ENCODE data around the gene MAN2C1. TPM values are rescaled to one million over a fixed set of nuclear protein-coding genes. Genes with fewer than 3 reads are reported as not detected.

The MAN2C1 gene
- total and polyA plus RNA-seq, 2 donors (not counting 1 experiment from before 2014, with no cell fraction given) = 186 to 229 TPM

DNA sequence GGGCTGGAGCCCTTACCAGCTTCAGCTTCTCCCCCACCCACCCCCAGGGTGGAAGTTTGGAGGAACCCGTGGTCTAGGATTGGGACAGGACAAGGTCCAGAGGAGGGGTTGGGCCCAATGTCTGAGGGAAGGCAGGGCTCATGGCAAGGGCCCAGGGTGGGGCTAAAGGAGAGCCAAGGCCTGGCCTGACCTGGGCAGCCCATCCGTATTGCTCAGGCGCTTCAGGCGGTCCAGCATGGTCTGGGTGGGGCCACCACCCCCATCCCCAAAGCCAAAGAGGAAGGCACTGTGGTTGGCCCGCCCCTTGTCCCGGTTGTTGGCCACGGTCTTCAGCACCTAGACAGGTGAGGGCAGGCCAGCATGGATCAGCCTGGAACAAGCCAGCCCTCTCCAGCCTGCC is 7.6 kb downstream of the MAN2C1 start:
- ATAC-seq (ENCODE audit: low read depth) = no peak
- Histone ChIP-seq H4K20me1 (ENCODE audit: control insufficient read depth, insufficient read depth, low read length, poor library complexity, severe bottlenecking) (no peaks in the 10 kb centered on the region), H3K79me2 (ENCODE audit: control insufficient read depth, insufficient read depth, low read length) (no peaks in the 10 kb centered on the region), H3K9ac (ENCODE audit: low read length) (no peak overlapping the region), H3K4me1 (ENCODE audit: control insufficient read depth in 2 of 2, insufficient read depth in 2 of 2, low read length in 2 of 2) (no peaks in the 10 kb centered on the region), H3K4me2 (replicated peaks; ENCODE audit: low read depth, low read length, poor library complexity, severe bottlenecking) (no peak overlapping the region), H3K27ac (ENCODE audit: low read length in 2 of 2) (no peak overlapping the region), H3K9me3 (ENCODE audit: control extremely low read depth in 1 of 3, control insufficient read depth in 2 of 3, insufficient read depth in 1 of 3, low read length in 2 of 3) (peaks cover 0 to 5% (median 0%) of the 10 kb centered on the region in 3 donors), H2AFZ (ENCODE audit: insufficient read depth, low read depth, low read length, poor library complexity, severe bottlenecking) (no peak overlapping the region), H3K4me3 (ENCODE audit: control extremely low read depth in 1 of 5, extremely low read depth in 1 of 5, insufficient read depth in 1 of 5, low read depth in 2 of 5, low read length in 4 of 5) (no peak overlapping the region), H3K36me3 (replicated peaks in 1 of 2; ENCODE audit: control extremely low read depth in 1 of 2, control insufficient read depth in 1 of 2, extremely low read depth in 1 of 2, insufficient read depth in 2 of 2, low read length in 1 of 2) (peaks cover 0 to 46% of the 10 kb centered on the region in 2 experiments), H3K27me3 (replicated peaks in 1 of 4; ENCODE audit: control extremely low read depth in 1 of 4, control insufficient read depth in 3 of 4, insufficient read depth in 4 of 4, low read length in 3 of 4) (no peaks in the 10 kb centered on the region)
- Mint-ChIP-seq H3K4me3 (no peak overlapping the region), H3K4me1 (no peaks in the 10 kb centered on the region), H3K27me3 (no peaks in the 10 kb centered on the region), H3K9me3 (ENCODE audit: insufficient read depth) (no peaks in the 10 kb centered on the region), H3K27ac (no peak overlapping the region)
- ChIA-PET POLR2A (no interaction called here), CTCF (no interaction called here)
- 97% methylated on average over 5 of the region's 7 CpGs for WGBS (ENCODE audit: insufficient coverage)
- DNase-seq = no peak
- intact Hi-C loops (cut with micrococcal nuclease) = no loop called here
- TF ChIP-seq EZH2 (IDR thresholded peaks at IDR 0.05; ENCODE audit: borderline replicate concordance, insufficient read depth, low read depth, low read length, poor library complexity, severe bottlenecking) = no peak
- TF ChIP-seq, protein P1, sequence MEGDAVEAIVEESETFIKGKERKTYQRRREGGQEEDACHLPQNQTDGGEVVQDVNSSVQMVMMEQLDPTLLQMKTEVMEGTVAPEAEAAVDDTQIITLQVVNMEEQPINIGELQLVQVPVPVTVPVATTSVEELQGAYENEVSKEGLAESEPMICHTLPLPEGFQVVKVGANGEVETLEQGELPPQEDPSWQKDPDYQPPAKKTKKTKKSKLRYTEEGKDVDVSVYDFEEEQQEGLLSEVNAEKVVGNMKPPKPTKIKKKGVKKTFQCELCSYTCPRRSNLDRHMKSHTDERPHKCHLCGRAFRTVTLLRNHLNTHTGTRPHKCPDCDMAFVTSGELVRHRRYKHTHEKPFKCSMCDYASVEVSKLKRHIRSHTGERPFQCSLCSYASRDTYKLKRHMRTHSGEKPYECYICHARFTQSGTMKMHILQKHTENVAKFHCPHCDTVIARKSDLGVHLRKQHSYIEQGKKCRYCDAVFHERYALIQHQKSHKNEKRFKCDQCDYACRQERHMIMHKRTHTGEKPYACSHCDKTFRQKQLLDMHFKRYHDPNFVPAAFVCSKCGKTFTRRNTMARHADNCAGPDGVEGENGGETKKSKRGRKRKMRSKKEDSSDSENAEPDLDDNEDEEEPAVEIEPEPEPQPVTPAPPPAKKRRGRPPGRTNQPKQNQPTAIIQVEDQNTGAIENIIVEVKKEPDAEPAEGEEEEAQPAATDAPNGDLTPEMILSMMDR (IDR thresholded peaks at IDR 0.05) = no peak

DNA sequence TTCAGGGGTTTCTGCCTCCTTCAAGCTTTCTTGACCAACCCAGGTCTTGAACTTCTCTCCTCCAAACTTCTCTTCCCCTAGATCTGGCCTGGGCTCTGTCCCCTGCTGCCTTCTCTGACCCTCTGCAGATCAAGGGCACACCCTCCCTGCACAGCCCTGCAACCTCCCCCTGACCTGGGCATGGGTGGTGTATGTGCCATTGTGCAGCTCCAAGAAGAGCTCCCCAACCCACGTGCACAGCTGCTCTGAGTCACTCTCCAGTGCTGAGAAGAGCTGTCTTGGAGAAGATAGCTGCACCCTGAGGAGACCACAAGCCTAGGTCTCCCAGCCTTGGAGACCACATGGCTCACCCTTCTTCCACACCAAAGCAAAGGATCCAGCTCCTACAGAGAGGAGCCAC is 8.0 kb downstream of the MAN2C1 start:
- ATAC-seq (ENCODE audit: low read depth) (no peak), DNase-seq (no peak)
- Mint-ChIP-seq H3K4me3 (no peak overlapping the region), H3K9me3 (ENCODE audit: insufficient read depth) (no peaks in the 10 kb centered on the region), H3K4me1 (no peaks in the 10 kb centered on the region), H3K27me3 (no peaks in the 10 kb centered on the region), H3K27ac (no peak overlapping the region)
- Histone ChIP-seq H2AFZ (ENCODE audit: insufficient read depth, low read depth, low read length, poor library complexity, severe bottlenecking) (no peak overlapping the region), H3K4me2 (replicated peaks; ENCODE audit: low read depth, low read length, poor library complexity, severe bottlenecking) (no peak overlapping the region), H3K4me1 (ENCODE audit: control insufficient read depth in 2 of 2, insufficient read depth in 2 of 2, low read length in 2 of 2) (no peaks in the 10 kb centered on the region), H3K9ac (ENCODE audit: low read length) (no peak overlapping the region), H3K79me2 (ENCODE audit: control insufficient read depth, insufficient read depth, low read length) (no peaks in the 10 kb centered on the region), H3K27me3 (replicated peaks in 1 of 4; ENCODE audit: control extremely low read depth in 1 of 4, control insufficient read depth in 3 of 4, insufficient read depth in 4 of 4, low read length in 3 of 4) (no peaks in the 10 kb centered on the region), H4K20me1 (ENCODE audit: control insufficient read depth, insufficient read depth, low read length, poor library complexity, severe bottlenecking) (no peaks in the 10 kb centered on the region), H3K9me3 (ENCODE audit: control extremely low read depth in 1 of 3, control insufficient read depth in 2 of 3, insufficient read depth in 1 of 3, low read length in 2 of 3) (peaks cover 0 to 5% (median 0%) of the 10 kb centered on the region in 3 donors), H3K27ac (ENCODE audit: low read length in 2 of 2) (no peak overlapping the region), H3K36me3 (replicated peaks in 1 of 2; ENCODE audit: control extremely low read depth in 1 of 2, control insufficient read depth in 1 of 2, extremely low read depth in 1 of 2, insufficient read depth in 2 of 2, low read length in 1 of 2) (peaks cover 0 to 46% of the 10 kb centered on the region in 2 experiments), H3K4me3 (ENCODE audit: control extremely low read depth in 1 of 5, extremely low read depth in 1 of 5, insufficient read depth in 1 of 5, low read depth in 2 of 5, low read length in 4 of 5) (no peak overlapping the region)
- CTCF ChIA-PET = no interaction called here
- POLR2A ChIA-PET = interaction anchor here (0.6 kb wide), 1 partner anchor 102 kb away, joined by 7 read pairs; no protein-coding TSS in a partner anchor
- 89% methylated on average over 1 of the region's 1 CpG for WGBS (ENCODE audit: insufficient coverage)
- intact Hi-C loops (cut with micrococcal nuclease) = no loop called here
- TF ChIP-seq, protein P1 (IDR thresholded peaks at IDR 0.05) = no peak
- no peak for TF ChIP-seq EZH2 (IDR thresholded peaks at IDR 0.05; ENCODE audit: borderline replicate concordance, insufficient read depth, low read depth, low read length, poor library complexity, severe bottlenecking)

Data from B cell (primary cell).